Adrenal gland (tissue), 5 donors: ENCODE measurements around the gene APBB1.

Source experiments
- POLR2A ChIP-seq, 2 donors: fragments of 450-650 bp; IDR thresholded peaks; one replicate each; pipeline ENCODE4 v1.6.1; 2017; ENCODE audit warnings: antibody characterized with exemption in 2 of 2, mild to moderate bottlenecking in 2 of 2, moderate library complexity in 1 of 2
- TF ChIP-seq, protein P1 (sequence below), 6 experiments: fragments of 450-650 bp in 4 of 6; fragments of 200-600 bp in 2 of 6; sonication (generic) in 1 of 6; IDR thresholded peaks; 1 replicate in 5 of 6; 2 replicates in 1 of 6; pipeline versions ENCODE4 v1.5.1 to v1.8.0; 2016 to 2021; ENCODE audit warnings: antibody characterized with exemption in 6 of 6, mild to moderate bottlenecking in 2 of 6, moderate library complexity in 1 of 6
- donor health status: DM: no; HTN: no; CAD: no.

DNA sequence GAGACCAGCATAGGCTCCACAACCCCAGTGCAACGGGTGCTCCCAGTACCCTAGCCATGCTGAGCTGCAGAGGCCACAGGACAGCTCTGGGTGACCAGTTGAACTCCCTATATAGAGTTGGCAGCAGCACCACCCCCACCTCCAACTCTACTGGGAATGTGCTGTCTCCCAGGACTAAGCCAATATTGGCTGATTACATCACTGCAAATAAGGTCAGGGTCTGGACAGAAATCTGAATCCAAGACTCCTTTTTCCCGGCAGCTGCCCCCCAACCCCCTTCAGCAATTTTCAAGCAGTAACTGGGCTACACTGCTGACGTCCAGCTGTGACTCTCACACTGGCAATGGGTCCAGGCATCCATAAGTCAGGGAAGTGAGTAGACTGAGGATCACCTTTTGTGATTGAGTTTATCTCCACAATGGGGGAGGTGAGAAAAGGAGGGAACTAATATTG is 22.0 kb upstream of the APBB1 start, which contains the start of gene HPX:
- TF ChIP-seq, protein P1, sequence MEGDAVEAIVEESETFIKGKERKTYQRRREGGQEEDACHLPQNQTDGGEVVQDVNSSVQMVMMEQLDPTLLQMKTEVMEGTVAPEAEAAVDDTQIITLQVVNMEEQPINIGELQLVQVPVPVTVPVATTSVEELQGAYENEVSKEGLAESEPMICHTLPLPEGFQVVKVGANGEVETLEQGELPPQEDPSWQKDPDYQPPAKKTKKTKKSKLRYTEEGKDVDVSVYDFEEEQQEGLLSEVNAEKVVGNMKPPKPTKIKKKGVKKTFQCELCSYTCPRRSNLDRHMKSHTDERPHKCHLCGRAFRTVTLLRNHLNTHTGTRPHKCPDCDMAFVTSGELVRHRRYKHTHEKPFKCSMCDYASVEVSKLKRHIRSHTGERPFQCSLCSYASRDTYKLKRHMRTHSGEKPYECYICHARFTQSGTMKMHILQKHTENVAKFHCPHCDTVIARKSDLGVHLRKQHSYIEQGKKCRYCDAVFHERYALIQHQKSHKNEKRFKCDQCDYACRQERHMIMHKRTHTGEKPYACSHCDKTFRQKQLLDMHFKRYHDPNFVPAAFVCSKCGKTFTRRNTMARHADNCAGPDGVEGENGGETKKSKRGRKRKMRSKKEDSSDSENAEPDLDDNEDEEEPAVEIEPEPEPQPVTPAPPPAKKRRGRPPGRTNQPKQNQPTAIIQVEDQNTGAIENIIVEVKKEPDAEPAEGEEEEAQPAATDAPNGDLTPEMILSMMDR (IDR thresholded peaks at IDR 0.05), result no peak
- TF ChIP-seq POLR2A (IDR thresholded peaks at IDR 0.05), result no peak
